ENCODE measurements around the gene PPP2R2D. TPM values are rescaled to one million over a fixed set of nuclear protein-coding genes. Genes with fewer than 3 reads are reported as not detected.

Gene PPP2R2D
- total RNA-seq, 2 experiments from 2014 or later: 36.5 to 37.5 TPM

DNA sequence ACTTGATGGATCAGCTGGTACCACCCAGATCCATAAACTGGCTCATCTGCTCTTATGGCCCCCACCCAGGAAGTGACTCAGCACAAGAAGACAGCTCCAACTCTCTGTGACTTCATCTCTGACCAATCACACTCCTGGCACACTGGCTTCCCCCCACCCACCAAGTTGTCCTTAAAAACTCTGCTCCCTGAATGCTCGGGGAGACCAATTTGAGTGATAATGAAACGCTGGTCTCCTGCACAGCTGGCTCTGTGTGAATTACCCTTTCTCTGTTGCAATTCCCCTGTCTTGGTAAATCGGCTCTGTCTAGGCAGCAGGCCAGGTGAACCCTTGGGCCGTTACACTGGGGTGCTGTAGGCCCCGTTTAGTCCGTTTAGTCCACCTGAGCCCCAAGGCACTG lies 104.3 kb downstream of the PPP2R2D start:
- DNase-seq (no peak), ATAC-seq (no peak)
- ChIA-PET POLR2A (no interaction called here), CTCF (no interaction called here)
- Mint-ChIP-seq H3K9me3 (ENCODE audit: insufficient read depth) (peaks cover 7% of the 10 kb centered on the region), H3K36me3 (ENCODE audit: low read depth) (no peaks in the 10 kb centered on the region), H3K4me1 (ENCODE audit: low read depth) (peaks cover 10% of the 10 kb centered on the region), H3K27ac (no peak overlapping the region), H3K27me3 (ENCODE audit: low read depth) (peaks cover 11% of the 10 kb centered on the region), H3K4me3 (no peak overlapping the region)

DNA sequence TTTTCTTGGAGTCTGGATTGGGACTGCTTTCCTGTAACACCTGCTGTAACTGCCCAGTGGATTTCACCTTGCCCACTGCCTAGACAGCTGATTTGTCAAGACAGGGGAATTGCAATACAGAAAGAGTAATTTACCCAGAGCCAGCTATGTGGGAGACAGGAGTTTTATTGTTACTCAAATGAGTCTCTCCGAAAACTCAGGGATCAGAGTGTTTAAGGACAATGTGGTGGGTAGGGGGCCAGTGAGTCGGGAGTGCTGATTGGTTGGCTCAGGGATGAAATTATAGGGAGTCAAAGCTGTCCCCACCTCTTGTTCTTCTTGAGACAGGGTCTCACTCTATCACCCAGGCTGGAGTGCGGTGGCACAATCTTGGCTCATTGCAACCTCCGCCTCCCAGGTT lies 106.2 kb downstream of the PPP2R2D start:
- CTCF ChIA-PET: interaction anchor here (1.3 kb wide), 1 partner anchor 16 kb away, joined by 5 read pairs; no protein-coding TSS in a partner anchor
- DNase-seq (no peak), ATAC-seq (no peak)
- H3K4me1 Mint-ChIP-seq (ENCODE audit: low read depth): peaks cover 10% of the 10 kb centered on the region
- no peak overlapping the region for H3K27ac Mint-ChIP-seq
- peaks cover 21% of the 10 kb centered on the region for H3K27me3 Mint-ChIP-seq (ENCODE audit: low read depth)
- no peaks in the 10 kb centered on the region for H3K36me3 Mint-ChIP-seq (ENCODE audit: low read depth)
- peaks cover 7% of the 10 kb centered on the region for H3K9me3 Mint-ChIP-seq (ENCODE audit: insufficient read depth)
- H3K4me3 Mint-ChIP-seq: no peak overlapping the region
- POLR2A ChIA-PET: no interaction called here

GRCh38 chr10:132007681-132008080 lies 106.9 kb downstream of the PPP2R2D start:
- CTCF ChIA-PET: interaction anchor here (1.3 kb wide), 1 partner anchor 15 kb away, joined by 5 read pairs; no protein-coding TSS in a partner anchor
- peaks cover 21% of the 10 kb centered on the region for H3K27me3 Mint-ChIP-seq (ENCODE audit: low read depth)

More at GRCh38 chr10:132007681-132008080, 106.9 kb downstream of the PPP2R2D start:
- Mint-ChIP-seq H3K9me3 (ENCODE audit: insufficient read depth) (peaks cover 7% of the 10 kb centered on the region), H3K4me3 (no peak overlapping the region), H3K4me1 (ENCODE audit: low read depth) (peaks cover 10% of the 10 kb centered on the region), H3K27ac (no peak overlapping the region), H3K36me3 (ENCODE audit: low read depth) (no peaks in the 10 kb centered on the region)
- POLR2A ChIA-PET: no interaction called here
- no peak for ATAC-seq
- DNase-seq: no peak

Other genes starting within 250 kb of the PPP2R2D start
- 10 to 100 TPM; 61.5 to 62.9 TPM for gene BNIP3, start 80.9 kb downstream of the PPP2R2D start, total RNA-seq
- under 1 TPM; 0.08 TPM for gene JAKMIP3, start 164.9 kb downstream of the PPP2R2D start, total RNA-seq

Data from activated CD8-positive, alpha-beta T cell treated with anti-CD3 and anti-CD28 coated beads, Interleukin-2, amount 10 ng/mL, durations not matched to agents 7 days and 5 days (primary cell).